Stomach (tissue), 4 donors: ENCODE data around the gene NOTCH4.

Experiments
- CTCF ChIP-seq, 7 experiments: fragments of 450-650 bp in 4 of 7; fragments of 200-600 bp in 3 of 7; sonication (generic) in 3 of 7; IDR thresholded peaks; one replicate each; pipeline ENCODE4 v1.5.1; 2016 to 2019; ENCODE audit warnings: antibody characterized with exemption in 7 of 7, control low read depth in 2 of 7, mild to moderate bottlenecking in 1 of 7
- EP300 ChIP-seq: sonication (generic); formaldehyde crosslinking; IDR thresholded peaks from one replicate; pipeline ENCODE4 v1.6.1; 2017; ENCODE audit warnings: antibody characterized with exemption
- POLR2A ChIP-seq, 4 donors: fragments of 450-650 bp; IDR thresholded peaks; one replicate each; pipeline ENCODE4 v1.6.1; 2016; ENCODE audit warnings: antibody characterized with exemption in 4 of 4, control low read depth in 2 of 4, mild to moderate bottlenecking in 1 of 4, moderate library complexity in 1 of 4

DNA sequence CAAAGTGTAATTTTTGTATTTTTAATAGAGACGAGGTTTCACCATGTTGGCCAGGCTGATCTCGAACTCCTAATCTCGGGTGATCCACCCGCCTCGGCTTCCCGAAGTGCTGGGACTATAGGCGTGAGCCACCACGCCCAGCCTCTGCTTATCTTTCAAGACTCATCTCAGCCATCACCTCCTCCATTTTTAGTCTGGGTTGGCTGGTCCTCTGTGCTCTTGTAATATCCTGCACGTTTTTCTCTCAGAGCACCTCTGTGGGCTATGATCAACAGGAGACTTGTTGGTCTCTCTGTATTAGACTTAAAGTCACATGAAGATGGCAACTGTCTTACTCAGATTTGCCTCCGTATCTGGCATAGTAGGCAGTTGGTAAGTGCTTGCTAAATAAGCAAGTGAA lies 7.6 kb downstream of the NOTCH4 start:
- TF ChIP-seq CTCF (IDR thresholded peaks at IDR 0.05), result no peak
- TF ChIP-seq POLR2A (IDR thresholded peaks at IDR 0.05), result no peak
- TF ChIP-seq EP300, result no peak
